IMR-90 (cell line): ENCODE measurements around the gene SCTR. TPM values are rescaled to one million over a fixed set of nuclear protein-coding genes. Genes with fewer than 3 reads are reported as not detected.

Source experiments
- ATAC-seq: fragments of 200-7000 bp; cut with Tn5 transposase; 2 replicates; pipeline ENCODE4 v1.9.1; 2020; ENCODE audit warnings: low read depth, mild to moderate bottlenecking, moderate library complexity
- BruUV-seq: library from RNA; stranded (reverse); fragments of 400-500 nt; replicated peaks from 2 replicates; lab custom pipeline; 2021; lab: Mats Ljungman, UMichigan
- CTCF ChIA-PET: fragments of 300-600 bp; formaldehyde crosslinking; extraction: SDS; loops from one replicate; lab custom pipeline; 2021; ENCODE audit warnings: antibody characterized with exemption; lab: Yijun Ruan, JAX
- POLR2A ChIA-PET: fragments of 300-600 bp; sonication (Branson Sonifier 250); formaldehyde crosslinking; loops from one replicate; lab custom pipeline; 2022; ENCODE audit warnings: antibody characterized with exemption; ENCODE audit not compliant: unreplicated experiment; lab: Charles Lee
- DNase-seq: peaks from one replicate; pipeline ENCODE4 v3.0.0; 2013
- H2AFZ ChIP-seq: replicated peaks from 2 replicates; pipeline ENCODE3; 2013; ENCODE audit warnings: low read length, mild to moderate bottlenecking; ENCODE audit not compliant: poor library complexity
- H2AK5ac ChIP-seq: 2 replicates; pipeline ENCODE4 v1.6.1; 2013; ENCODE audit warnings: low read depth, low read length, inconsistent platforms
- H2AK9ac ChIP-seq: replicated peaks from 2 replicates; pipeline ENCODE3; 2013; ENCODE audit warnings: mild to moderate bottlenecking, low read depth, low read length, moderate library complexity; ENCODE audit not compliant: poor library complexity
- H2BK120ac ChIP-seq: 2 replicates; pipeline ENCODE4 v1.6.1; 2013; ENCODE audit warnings: low read depth, low read length, inconsistent platforms
- H2BK15ac ChIP-seq: 3 replicates; pipeline ENCODE4 v1.6.1; 2013; ENCODE audit warnings: low read depth, low read length, inconsistent platforms
- H2BK20ac ChIP-seq: 2 replicates; pipeline ENCODE4 v1.6.1; 2013; ENCODE audit warnings: low read depth, mild to moderate bottlenecking, inconsistent platforms, low read length, moderate library complexity
- H2BK5ac ChIP-seq: 2 replicates; pipeline ENCODE4 v1.6.1; 2013; ENCODE audit warnings: mild to moderate bottlenecking, low read depth, low read length, inconsistent platforms; ENCODE audit not compliant: poor library complexity, severe bottlenecking
- H3K14ac ChIP-seq: replicated peaks from 2 replicates; pipeline ENCODE4 v1.6.1; 2013; ENCODE audit warnings: low read depth, low read length, inconsistent platforms
- H3K18ac ChIP-seq: 2 replicates; pipeline ENCODE4 v1.6.1; 2013; ENCODE audit warnings: low read depth, low read length, control low read depth
- H3K23ac ChIP-seq: 2 replicates; pipeline ENCODE4 v1.6.1; 2013; ENCODE audit warnings: low read depth, low read length, inconsistent platforms
- H3K27ac ChIP-seq: 2 replicates; pipeline ENCODE4 v1.5.1; 2013; ENCODE audit warnings: mild to moderate bottlenecking, control low read depth, low read length; ENCODE audit not compliant: insufficient read depth
- H3K27me3 ChIP-seq: 2 replicates; pipeline ENCODE4 v1.6.1; 2013; ENCODE audit warnings: low read length; ENCODE audit not compliant: control insufficient read depth, insufficient read depth
- H3K36me3 ChIP-seq: 2 replicates; pipeline ENCODE4 v1.6.1; 2013; ENCODE audit warnings: low read length, mixed read lengths; ENCODE audit not compliant: control insufficient read depth, insufficient read depth
- H3K4ac ChIP-seq: 2 replicates; pipeline ENCODE4 v1.6.1; 2013; ENCODE audit warnings: low read depth, low read length, inconsistent platforms
- H3K4me1 ChIP-seq: 2 replicates; pipeline ENCODE4 v1.6.1; 2013; ENCODE audit warnings: low read length, mixed read lengths; ENCODE audit not compliant: control insufficient read depth, insufficient read depth
- H3K4me2 ChIP-seq: 2 replicates; pipeline ENCODE4 v1.6.1; 2013; ENCODE audit warnings: low read depth, mild to moderate bottlenecking, control low read depth, low read length, moderate library complexity
- H3K4me3 ChIP-seq: 2 replicates; pipeline ENCODE4 v1.5.1; 2013; ENCODE audit warnings: low read depth, mild to moderate bottlenecking, control low read depth, low read length, moderate library complexity; ENCODE audit not compliant: insufficient read depth
- H3K56ac ChIP-seq: 2 replicates; pipeline ENCODE4 v1.6.1; 2013; ENCODE audit warnings: low read length, inconsistent platforms; ENCODE audit not compliant: insufficient read depth; ENCODE audit errors: extremely low read depth
- H3K79me1 ChIP-seq, 2 experiments: 2 replicates each; pipeline ENCODE4 v1.6.1; 2013; ENCODE audit warnings: low read length in 2 of 2, inconsistent platforms in 1 of 2, low read depth in 1 of 2
- H3K9ac ChIP-seq: 2 replicates; pipeline ENCODE4 v1.6.1; 2013; ENCODE audit warnings: low read depth, low read length, control low read depth
- H3K9me1 ChIP-seq: 2 replicates; pipeline ENCODE4 v1.6.1; 2013; ENCODE audit warnings: low read length, inconsistent platforms; ENCODE audit not compliant: insufficient read depth
- H3K9me3 ChIP-seq: 2 replicates; pipeline ENCODE4 v1.6.1; 2013; ENCODE audit warnings: low read length; ENCODE audit not compliant: control insufficient read depth, insufficient read depth
- H4K20me1 ChIP-seq: 2 replicates; pipeline ENCODE4 v1.6.1; 2013; ENCODE audit warnings: low read length, inconsistent platforms; ENCODE audit not compliant: insufficient read depth
- H4K5ac ChIP-seq: 2 replicates; pipeline ENCODE4 v1.6.1; 2013; ENCODE audit warnings: mild to moderate bottlenecking, low read depth, low read length, control low read depth
- H4K8ac ChIP-seq, 2 experiments: 2 replicates each; pipeline ENCODE4 v1.6.1; 2013; ENCODE audit warnings: low read depth in 2 of 2, low read length in 2 of 2, control low read depth in 1 of 2, inconsistent platforms in 1 of 2
- H4K91ac ChIP-seq: 2 replicates; pipeline ENCODE4 v1.6.1; 2013; ENCODE audit warnings: low read depth, low read length, inconsistent platforms; ENCODE audit not compliant: insufficient read depth
- BHLHE40 ChIP-seq: fragments of 150-350 bp; IDR thresholded peaks from 2 replicates; pipeline ENCODE4 v1.6.1; 2016; ENCODE audit warnings: mild to moderate bottlenecking, low read depth, low read length
- CEBPB ChIP-seq: IDR thresholded peaks from 2 replicates; pipeline ENCODE4 v1.6.1; 2012; ENCODE audit warnings: low read depth, low read length, improper control_type of control experiment
- CHD1 ChIP-seq: IDR thresholded peaks from 2 replicates; pipeline ENCODE4 v1.6.1; 2012; ENCODE audit warnings: low read depth, low read length, improper control_type of control experiment
- FOS ChIP-seq: fragments of 150-350 bp; IDR thresholded peaks from 2 replicates; pipeline ENCODE4 v1.6.1; 2016; ENCODE audit warnings: low read depth, low read length
- MAFK ChIP-seq: IDR thresholded peaks from 2 replicates; pipeline ENCODE4 v1.6.1; 2012; ENCODE audit warnings: low read depth, low read length, improper control_type of control experiment
- MAZ ChIP-seq: IDR thresholded peaks from 2 replicates; pipeline ENCODE4 v1.6.1; 2012; ENCODE audit warnings: low read depth, mild to moderate bottlenecking, low read length, improper control_type of control experiment, moderate library complexity, borderline replicate concordance
- MXI1 ChIP-seq: IDR thresholded peaks from 2 replicates; pipeline ENCODE4 v1.6.1; 2012; ENCODE audit warnings: low read depth, mild to moderate bottlenecking, low read length, moderate library complexity, borderline replicate concordance
- NFE2L2 ChIP-seq: fragments of 150-350 bp; IDR thresholded peaks from 2 replicates; pipeline ENCODE4 v1.6.1; 2016; ENCODE audit warnings: low read depth, mild to moderate bottlenecking, low read length
- POLR2A ChIP-seq: IDR thresholded peaks from 2 replicates; pipeline ENCODE4 v1.6.1; 2012; ENCODE audit warnings: mild to moderate bottlenecking, low read depth, low read length
- RAD21 ChIP-seq: IDR thresholded peaks from 2 replicates; pipeline ENCODE4 v1.6.1; 2012; ENCODE audit warnings: low read length, improper control_type of control experiment
- RCOR1 ChIP-seq: IDR thresholded peaks from 2 replicates; pipeline ENCODE4 v1.6.1; 2012; ENCODE audit warnings: mild to moderate bottlenecking, low read length, improper control_type of control experiment; ENCODE audit not compliant: insufficient replicate concordance
- RFX5 ChIP-seq: IDR thresholded peaks from 2 replicates; pipeline ENCODE4 v1.8.0; 2012; ENCODE audit warnings: low read depth, mild to moderate bottlenecking, low read length, moderate library complexity
- SMC3 ChIP-seq: fragments of 150-350 bp; IDR thresholded peaks from 2 replicates; pipeline ENCODE4 v1.6.1; 2016; ENCODE audit warnings: low read depth, mild to moderate bottlenecking, antibody characterized with exemption, low read length, moderate library complexity
- WGBS, 2 experiments: methylation state at CpG; one replicate each; pipeline versions ENCODE4 v1.1.5 to v1.1.7; 2013; ENCODE audit warnings: missing lambda C conversion rate in 2 of 2; ENCODE audit not compliant: insufficient read length in 1 of 2; ENCODE audit errors: extremely low coverage in 2 of 2; 5-methylcytosine and 5-hydroxymethylcytosine counted together
- dilution Hi-C: fragments of 300-500 bp; cut with HindIII; formaldehyde crosslinking; loops from one replicate; pipeline ENCODE4 v1.14.3; 2018; ENCODE audit warnings: low sequenced_read_pairs; ENCODE audit not compliant: unreplicated experiment
- in situ Hi-C: fragments of 300-500 bp; cut with MboI; formaldehyde crosslinking; loops from 3 replicates; pipeline ENCODE4 v1.14.3; 2019; ENCODE audit warnings: low sequenced_read_pairs, inconsistent platforms, mixed read lengths
- intact Hi-C: fragments of 100-400 bp; cut with micrococcal nuclease; formaldehyde crosslinking; loops from 2 replicates; pipeline ENCODE4 v1.10.0; 2022
- polyA plus RNA-seq, 3 experiments: library from polyadenylated mRNA; depleted of rRNA; stranded (reverse); fragments of >200 nt; gene quantifications; 2 replicates each; pipeline ENCODE4 v1.2.3, GENCODE V29; 2012; ENCODE audit warnings: low replicate concordance in 1 of 3
- total RNA-seq: library from RNA; depleted of rRNA; stranded (reverse); fragments of >200 nt; gene quantifications from 2 replicates; pipeline ENCODE4 v1.2.3, GENCODE V29; 2012
- TF ChIP-seq, protein P1 (sequence below): fragments of 150-350 bp; IDR thresholded peaks from 2 replicates; pipeline ENCODE4 v1.6.1; 2016; ENCODE audit warnings: low read depth, mild to moderate bottlenecking, low read length, moderate library complexity, borderline replicate concordance
- TF ChIP-seq, protein P2 (sequence below): conservative IDR thresholded peaks from 2 replicates; pipeline ENCODE4 v1.5.1; 2012; ENCODE audit warnings: mild to moderate bottlenecking, low read depth, low read length, improper control_type of control experiment

Gene SCTR
- total and polyA plus RNA-seq, 2 of the 4 experiments (the other 2 are of a cell fraction), result not detected

DNA sequence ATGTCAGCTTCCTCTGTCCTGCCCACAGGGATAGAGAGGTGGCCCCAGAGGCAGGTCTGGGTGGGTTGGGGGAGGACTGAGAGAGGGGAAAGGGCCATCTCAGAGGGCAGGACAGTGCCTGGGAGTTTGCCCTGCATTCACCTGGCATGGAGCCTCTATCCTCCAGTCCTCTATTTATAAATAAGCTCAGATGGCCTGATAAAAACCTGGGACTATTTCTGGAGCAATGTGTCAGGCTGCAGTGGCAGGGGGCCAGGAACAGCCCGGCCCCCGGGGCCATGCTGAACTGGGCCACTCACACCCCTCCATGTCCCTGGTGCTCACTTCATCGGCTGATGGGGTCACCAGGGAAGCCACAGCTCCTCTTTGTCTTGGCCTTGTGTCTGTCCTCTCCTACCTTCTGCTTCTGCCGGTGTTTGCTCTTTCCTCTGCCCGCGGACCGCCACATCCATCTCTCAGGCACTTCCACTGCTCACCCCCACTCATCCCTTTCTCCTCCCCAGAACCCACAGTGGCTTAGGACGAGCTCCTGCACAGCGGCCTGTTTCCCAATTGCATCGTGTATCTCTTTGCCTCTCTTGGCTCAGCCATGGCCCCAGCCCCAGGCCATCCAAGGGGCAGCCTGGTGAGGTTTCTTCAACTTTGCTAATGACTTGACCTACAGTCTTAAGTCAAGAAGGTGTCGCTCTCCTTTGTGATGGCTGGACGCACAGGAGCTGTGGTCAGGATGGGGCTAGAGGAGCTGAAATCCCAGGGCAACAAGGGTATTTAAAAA lies 38.8 kb downstream of the SCTR start:
- Histone ChIP-seq H2AK9ac (no peak overlapping the region), H3K4me1 (no peaks in the 10 kb centered on the region), H3K9me1 (no peaks in the 10 kb centered on the region), H3K4ac (no peak overlapping the region), H3K9ac (no peak overlapping the region), H3K36me3 (no peaks in the 10 kb centered on the region), H2AK5ac (no peak overlapping the region), H3K23ac (no peak overlapping the region), H3K4me2 (no peak overlapping the region), H3K4me3 (no peak overlapping the region), H3K27ac (no peak overlapping the region), H4K5ac (no peak overlapping the region), H2BK20ac (no peak overlapping the region), H4K8ac (no peak overlapping the region), H3K18ac (no peak overlapping the region), H3K79me1 (no peaks in the 10 kb centered on the region), H3K56ac (no peak overlapping the region), H2BK120ac (no peak overlapping the region), H2BK5ac (no peak overlapping the region), H4K20me1 (no peaks in the 10 kb centered on the region), H4K91ac (no peak overlapping the region), H3K14ac (no peak overlapping the region), H3K9me3 (no peaks in the 10 kb centered on the region), H3K27me3 (peaks cover 27% of the 10 kb centered on the region), H2BK15ac (no peak overlapping the region), H2AFZ (no peak overlapping the region)
- DNase-seq, result no peak
- in situ Hi-C loops (no loop called here), dilution Hi-C loops (no loop called here), intact Hi-C loops (no loop called here)
- CTCF ChIA-PET, result interaction anchor here (1.6 kb wide), 1 partner anchor 9 kb away, joined by 5 read pairs; no protein-coding TSS in a partner anchor
- 41% methylated on average over 5 of the region's 12 CpGs; no CpG with 5 or more reads in 1 of the 2 experiments for WGBS, 2 experiments
- POLR2A ChIA-PET, result interaction anchor here (0.7 kb wide), 1 partner anchor 29 kb away, joined by 3 read pairs; no protein-coding TSS in a partner anchor
- no TSS peak for BruUV-seq
- no peak for ATAC-seq
- TF ChIP-seq MAZ (no peak), RAD21 (no peak), CHD1 (no peak), RFX5 (no peak), SMC3 (no peak), MXI1 (no peak), POLR2A (no peak), FOS (no peak), RCOR1 (no peak), BHLHE40 (no peak), MAFK (no peak), NFE2L2 (no peak), CEBPB (no peak)
- TF ChIP-seq, protein P1, sequence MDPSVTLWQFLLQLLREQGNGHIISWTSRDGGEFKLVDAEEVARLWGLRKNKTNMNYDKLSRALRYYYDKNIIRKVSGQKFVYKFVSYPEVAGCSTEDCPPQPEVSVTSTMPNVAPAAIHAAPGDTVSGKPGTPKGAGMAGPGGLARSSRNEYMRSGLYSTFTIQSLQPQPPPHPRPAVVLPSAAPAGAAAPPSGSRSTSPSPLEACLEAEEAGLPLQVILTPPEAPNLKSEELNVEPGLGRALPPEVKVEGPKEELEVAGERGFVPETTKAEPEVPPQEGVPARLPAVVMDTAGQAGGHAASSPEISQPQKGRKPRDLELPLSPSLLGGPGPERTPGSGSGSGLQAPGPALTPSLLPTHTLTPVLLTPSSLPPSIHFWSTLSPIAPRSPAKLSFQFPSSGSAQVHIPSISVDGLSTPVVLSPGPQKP, result no peak
- TF ChIP-seq, protein P2, sequence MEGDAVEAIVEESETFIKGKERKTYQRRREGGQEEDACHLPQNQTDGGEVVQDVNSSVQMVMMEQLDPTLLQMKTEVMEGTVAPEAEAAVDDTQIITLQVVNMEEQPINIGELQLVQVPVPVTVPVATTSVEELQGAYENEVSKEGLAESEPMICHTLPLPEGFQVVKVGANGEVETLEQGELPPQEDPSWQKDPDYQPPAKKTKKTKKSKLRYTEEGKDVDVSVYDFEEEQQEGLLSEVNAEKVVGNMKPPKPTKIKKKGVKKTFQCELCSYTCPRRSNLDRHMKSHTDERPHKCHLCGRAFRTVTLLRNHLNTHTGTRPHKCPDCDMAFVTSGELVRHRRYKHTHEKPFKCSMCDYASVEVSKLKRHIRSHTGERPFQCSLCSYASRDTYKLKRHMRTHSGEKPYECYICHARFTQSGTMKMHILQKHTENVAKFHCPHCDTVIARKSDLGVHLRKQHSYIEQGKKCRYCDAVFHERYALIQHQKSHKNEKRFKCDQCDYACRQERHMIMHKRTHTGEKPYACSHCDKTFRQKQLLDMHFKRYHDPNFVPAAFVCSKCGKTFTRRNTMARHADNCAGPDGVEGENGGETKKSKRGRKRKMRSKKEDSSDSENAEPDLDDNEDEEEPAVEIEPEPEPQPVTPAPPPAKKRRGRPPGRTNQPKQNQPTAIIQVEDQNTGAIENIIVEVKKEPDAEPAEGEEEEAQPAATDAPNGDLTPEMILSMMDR, result no peak
